K562 (cell line): ENCODE results near the gene RAPGEF5. TPM values are rescaled to one million over a fixed set of nuclear protein-coding genes. Genes with fewer than 3 reads are reported as not detected.
A peak's percentile ranks its signal among the peaks of the same experiment; 100 is the strongest.

Experiments used
- ARHGAP35 ChIP-seq: fragments of 450-650 bp; IDR thresholded peaks from 2 replicates; pipeline ENCODE4 v1.6.1; 2018; ENCODE audit not compliant: partially characterized antibody
- BCL6 ChIP-seq: fragments of 250-450 bp; sonication (Bioruptor Pico); IDR thresholded peaks from 2 replicates; pipeline ENCODE4 v1.4.0; 2020
- CCAR2 ChIP-seq: fragments of 200-400 bp; formaldehyde crosslinking; IDR thresholded peaks from 2 replicates; pipeline ENCODE4 v1.6.1; 2017; ENCODE audit warnings: mild to moderate bottlenecking, low read depth, low read length
- ERF ChIP-seq: fragments of 450-650 bp; formaldehyde crosslinking; IDR thresholded peaks from 2 replicates; pipeline ENCODE4 v1.4.0; 2020; ENCODE audit warnings: mild to moderate bottlenecking, mixed read lengths
- FOS ChIP-seq: IDR thresholded peaks from 3 replicates; pipeline ENCODE4 v1.6.1; 2011; ENCODE audit not compliant: insufficient read length; ENCODE audit errors: extremely low read depth
- HNRNPK ChIP-seq: fragments of 200-400 bp; formaldehyde crosslinking; IDR thresholded peaks from one replicate; pipeline ENCODE4 v1.6.1; 2018; ENCODE audit warnings: mild to moderate bottlenecking, low read depth, low read length; ENCODE audit not compliant: poor library complexity, severe bottlenecking
- HOXB6 ChIP-seq: fragments of 250-450 bp; sonication (Bioruptor Pico); IDR thresholded peaks from 2 replicates; pipeline ENCODE4 v1.5.1; 2022; ENCODE audit warnings: mild to moderate bottlenecking, borderline replicate concordance
- POLR2B ChIP-seq: fragments of 450-650 bp; IDR thresholded peaks from 2 replicates; pipeline ENCODE4 v1.6.1; 2018; ENCODE audit warnings: low read depth; ENCODE audit not compliant: partially characterized antibody
- PRMT5 ChIP-seq: sonication (generic); formaldehyde crosslinking; IDR thresholded peaks from 2 replicates; pipeline ENCODE4 v1.5.0; 2020; ENCODE audit warnings: missing genetic modification reagents
- SMAD4 ChIP-seq: fragments of 250-450 bp; sonication (Bioruptor Pico); conservative IDR thresholded peaks from 2 replicates; pipeline ENCODE4 v1.8.0; 2021; ENCODE audit warnings: inconsistent platforms, mild to moderate bottlenecking, moderate library complexity
- SNAPC5 ChIP-seq: fragments of 250-450 bp; sonication (Bioruptor Pico); IDR thresholded peaks from 2 replicates; pipeline ENCODE4 v1.8.0; 2021; ENCODE audit warnings: moderate library complexity, mild to moderate bottlenecking, inconsistent platforms
- SRSF1 ChIP-seq: fragments of 200-400 bp; formaldehyde crosslinking; IDR thresholded peaks from 2 replicates; pipeline ENCODE4 v1.6.1; 2017; ENCODE audit warnings: mild to moderate bottlenecking, low read depth, low read length, moderate library complexity
- SUPT5H ChIP-seq: fragments of 450-650 bp; IDR thresholded peaks from 2 replicates; pipeline ENCODE4 v1.6.1; 2016
- ZFX ChIP-seq: sonication (generic); formaldehyde crosslinking; IDR thresholded peaks from 2 replicates; pipeline ENCODE4 v1.8.0; 2022; ENCODE audit warnings: mild to moderate bottlenecking, missing genetic modification reagents, moderate library complexity
- ZNF174 ChIP-seq: fragments of 250-450 bp; sonication (Bioruptor Pico); IDR thresholded peaks from 2 replicates; pipeline ENCODE4 v1.4.0; 2020; ENCODE audit warnings: mild to moderate bottlenecking
- ZNF212 ChIP-seq: fragments of 450-650 bp; formaldehyde crosslinking; IDR thresholded peaks from 2 replicates; pipeline ENCODE4 v1.4.0; 2020; ENCODE audit warnings: mild to moderate bottlenecking
- ZNF263 ChIP-seq: sonication (generic); formaldehyde crosslinking; IDR thresholded peaks from 2 replicates; pipeline ENCODE4 v1.8.0; 2022; ENCODE audit warnings: mild to moderate bottlenecking, missing genetic modification reagents, borderline replicate concordance
- ZNF311 ChIP-seq: fragments of 250-450 bp; sonication (Bioruptor Pico); IDR thresholded peaks from 2 replicates; pipeline ENCODE4 v1.4.0; 2020; ENCODE audit warnings: mild to moderate bottlenecking, moderate library complexity
- ZNF589 ChIP-seq: fragments of 200-800 bp; sonication (Bioruptor generic); IDR thresholded peaks from 2 replicates; pipeline ENCODE4 v1.6.1; 2016; ENCODE audit warnings: low read depth, missing genetic modification characterization, missing compliant biosample characterization
- ZNF668 ChIP-seq: fragments of 250-450 bp; sonication (Bioruptor Pico); IDR thresholded peaks from 2 replicates; pipeline ENCODE4 v1.8.0; 2022; ENCODE audit warnings: mild to moderate bottlenecking, inconsistent platforms
- polyA plus RNA-seq, 8 experiments: library from polyadenylated mRNA; depleted of rRNA in 4 of 8; stranded (reverse) in 5 of 8; unstranded in 3 of 8; fragments of >200 nt; fragmentation: Nextera tagmentation in 2 of 8; fragmentation: Illumina TruSeq in 1 of 8; extraction: Ambion mirVana in 2 of 8; extraction: Trizol in 1 of 8; gene quantifications; 2 replicates each; pipeline versions ENCODE4 v1.2.1 to v1.2.3, GENCODE V29; 2011 to 2014; ENCODE audit warnings: inconsistent platforms in 1 of 8, missing spikeins in 1 of 8
- total RNA-seq, 7 experiments: library from RNA; depleted of rRNA in 6 of 7; stranded (reverse); fragments of >200 nt in 6 of 7; fragmentation: Illumina TruSeq in 2 of 7; extraction: Trizol in 2 of 7; gene quantifications; 2 replicates each; pipeline versions ENCODE4 v1.2.1 to v1.2.3, GENCODE V29; 2011 to 2021; ENCODE audit warnings: low replicate concordance in 1 of 7
- TF ChIP-seq, protein P1 (sequence below), 2 experiments: IDR thresholded peaks; 2 replicates each; pipeline ENCODE4 v1.6.1; 2012; ENCODE audit warnings: improper control_type of control experiment in 2 of 2, low read depth in 2 of 2, low read length in 2 of 2, borderline replicate concordance in 1 of 2
- TF ChIP-seq, protein P2 (sequence below): fragments of 250-450 bp; sonication (Bioruptor Pico); IDR thresholded peaks from 2 replicates; pipeline ENCODE4 v1.9.0; 2021; ENCODE audit warnings: mild to moderate bottlenecking
- TF ChIP-seq, protein P3 (sequence below): fragments of 250-450 bp; sonication (Bioruptor Pico); IDR thresholded peaks from 2 replicates; pipeline ENCODE4 v1.4.0; 2020

Gene RAPGEF5
- total and polyA plus RNA-seq, 9 of the 15 experiments (the other 6 are each of a cell fraction or from before 2014, with no cell fraction given) = 0.39 to 2.0 (median 1.1) TPM

DNA sequence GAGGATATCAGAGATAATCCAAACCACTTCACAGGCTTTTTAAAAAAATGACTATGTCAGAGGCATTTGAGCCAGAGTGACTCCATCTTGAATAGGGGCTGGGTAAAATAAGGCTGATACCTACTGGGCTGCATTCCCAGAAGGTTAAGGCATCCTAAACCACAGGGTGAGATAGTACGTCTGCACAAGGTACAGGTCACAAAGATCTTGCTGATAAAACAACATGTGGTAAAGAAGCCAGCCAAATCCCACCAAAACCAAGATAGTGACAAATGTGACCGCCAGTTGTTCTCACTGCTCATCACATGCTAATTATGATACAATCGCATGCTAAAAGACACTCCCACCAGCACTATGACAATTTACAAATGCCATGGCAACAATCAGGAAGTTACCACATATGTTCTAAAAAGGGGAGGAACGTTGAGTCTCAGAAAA lies 177.5 kb downstream of the RAPGEF5 start (continued):
- TF ChIP-seq, protein P1, sequence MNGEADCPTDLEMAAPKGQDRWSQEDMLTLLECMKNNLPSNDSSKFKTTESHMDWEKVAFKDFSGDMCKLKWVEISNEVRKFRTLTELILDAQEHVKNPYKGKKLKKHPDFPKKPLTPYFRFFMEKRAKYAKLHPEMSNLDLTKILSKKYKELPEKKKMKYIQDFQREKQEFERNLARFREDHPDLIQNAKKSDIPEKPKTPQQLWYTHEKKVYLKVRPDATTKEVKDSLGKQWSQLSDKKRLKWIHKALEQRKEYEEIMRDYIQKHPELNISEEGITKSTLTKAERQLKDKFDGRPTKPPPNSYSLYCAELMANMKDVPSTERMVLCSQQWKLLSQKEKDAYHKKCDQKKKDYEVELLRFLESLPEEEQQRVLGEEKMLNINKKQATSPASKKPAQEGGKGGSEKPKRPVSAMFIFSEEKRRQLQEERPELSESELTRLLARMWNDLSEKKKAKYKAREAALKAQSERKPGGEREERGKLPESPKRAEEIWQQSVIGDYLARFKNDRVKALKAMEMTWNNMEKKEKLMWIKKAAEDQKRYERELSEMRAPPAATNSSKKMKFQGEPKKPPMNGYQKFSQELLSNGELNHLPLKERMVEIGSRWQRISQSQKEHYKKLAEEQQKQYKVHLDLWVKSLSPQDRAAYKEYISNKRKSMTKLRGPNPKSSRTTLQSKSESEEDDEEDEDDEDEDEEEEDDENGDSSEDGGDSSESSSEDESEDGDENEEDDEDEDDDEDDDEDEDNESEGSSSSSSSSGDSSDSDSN (IDR thresholded peaks at IDR 0.05; ENCODE audit: borderline replicate concordance in 1 of 2, low read depth in 2 of 2, low read length in 2 of 2) = no peak
- TF ChIP-seq, protein P2, sequence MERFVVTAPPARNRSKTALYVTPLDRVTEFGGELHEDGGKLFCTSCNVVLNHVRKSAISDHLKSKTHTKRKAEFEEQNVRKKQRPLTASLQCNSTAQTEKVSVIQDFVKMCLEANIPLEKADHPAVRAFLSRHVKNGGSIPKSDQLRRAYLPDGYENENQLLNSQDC (CRISPR knock-in tag) = no peak
- TF ChIP-seq SNAPC5 (no peak), ZNF174 (CRISPR knock-in tag) (peak; percentile 79; the same call in 1 of the 2 replicates), ZNF212 (CRISPR knock-in tag) (peak; percentile 34; the same call in 1 of the 2 replicates), HOXB6 (CRISPR knock-in tag) (no peak), SRSF1 (no peak), BCL6 (peak; percentile 93), FOS (no peak), POLR2B (no peak), ERF (peak; percentile 94), CCAR2 (no peak), ZNF311 (CRISPR knock-in tag) (peak; percentile 77; the same call in 1 of the 2 replicates), ZFX (CRISPR knock-in tag) (no peak), ARHGAP35 (no peak), SMAD4 (peak; percentile 76), HNRNPK (no peak), SUPT5H (no peak), ZNF668 (peak; percentile 62; the same call in 1 of the 2 replicates), PRMT5 (CRISPR knock-in tag) (no peak), ZNF589 (CRISPR knock-in tag) (peak; percentile 89), ZNF263 (CRISPR knock-in tag) (no peak)
- TF ChIP-seq, protein P3, sequence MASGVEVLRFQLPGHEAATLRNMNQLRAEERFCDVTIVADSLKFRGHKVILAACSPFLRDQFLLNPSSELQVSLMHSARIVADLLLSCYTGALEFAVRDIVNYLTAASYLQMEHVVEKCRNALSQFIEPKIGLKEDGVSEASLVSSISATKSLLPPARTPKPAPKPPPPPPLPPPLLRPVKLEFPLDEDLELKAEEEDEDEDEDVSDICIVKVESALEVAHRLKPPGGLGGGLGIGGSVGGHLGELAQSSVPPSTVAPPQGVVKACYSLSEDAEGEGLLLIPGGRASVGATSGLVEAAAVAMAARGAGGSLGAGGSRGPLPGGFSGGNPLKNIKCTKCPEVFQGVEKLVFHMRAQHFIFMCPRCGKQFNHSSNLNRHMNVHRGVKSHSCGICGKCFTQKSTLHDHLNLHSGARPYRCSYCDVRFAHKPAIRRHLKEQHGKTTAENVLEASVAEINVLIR (CRISPR knock-in tag) = peak; percentile 76
